D721Med (cell line): ENCODE results near the gene GPR148.
"Not testable (repeated sequence)": the region's sequence is repeated elsewhere in the genome, so short reads cannot be mapped to it uniquely, and the experiment has no call there.

ENCODE experiments used
- DNase-seq: peaks from one replicate; pipeline ENCODE4 v3.0.0; 2011; ENCODE audit warnings: low spot score; ENCODE audit not compliant: insufficient read length
- FAIRE-seq: peaks from 2 replicates; lab custom pipeline; 2011; peaks lifted over from hg19 to GRCh38; lab: Jason Lieb, UNC
- CTCF ChIP-seq: IDR thresholded peaks from 2 replicates; pipeline ENCODE4 v1.5.1; 2012; ENCODE audit warnings: mild to moderate bottlenecking, control low read depth; ENCODE audit not compliant: insufficient read depth; ENCODE audit errors: missing control alignments

The GPR148 gene

GRCh38 chr2:130726614-130727180 is 2.2 kb upstream of the GPR148 start:
- no peak for TF ChIP-seq CTCF
- FAIRE-seq (no peak), DNase-seq (no peak)

GRCh38 chr2:130727286-130727924 is 1.5 kb upstream of the GPR148 start:
- FAIRE-seq (no peak), DNase-seq (no peak)
- TF ChIP-seq CTCF, result no peak

- no peak for FAIRE-seq
These were observed 839 bp upstream of the GPR148 start for GRCh38 chr2:130728007-130728454.

GRCh38 chr2:130729322-130730299 is 741 bp downstream of the GPR148 start:
- no peak for TF ChIP-seq CTCF

More at GRCh38 chr2:130728007-130728454, 839 bp upstream of the GPR148 start:
- DNase-seq, result no peak
- TF ChIP-seq CTCF, result no peak

GRCh38 chr2:130732257-130732656 is 3.4 kb downstream of the GPR148 start:
- not testable (repeated sequence) for FAIRE-seq, DNase-seq

More at GRCh38 chr2:130729322-130730299, 741 bp downstream of the GPR148 start:
- DNase-seq, result no peak
- no peak for FAIRE-seq

GRCh38 chr2:130735200-130735599 is 6.3 kb downstream of the GPR148 start:
- no peak for DNase-seq
- FAIRE-seq, result no peak
- TF ChIP-seq CTCF, result no peak

GRCh38 chr2:130736487-130736886 is 7.6 kb downstream of the GPR148 start:
- TF ChIP-seq CTCF, result no peak
- DNase-seq, result no peak
- no peak for FAIRE-seq
